HG03521 (cell line): Measurements from ENCODE around the gene PTPN9.
"Not testable (repeated sequence)": the region's sequence is repeated elsewhere in the genome, so short reads cannot be mapped to it uniquely, and the experiment has no call there.

Experiments
- ATAC-seq: cut with Tn5 transposase; IDR thresholded peaks from one replicate; pipeline ENCODE4 v1.9.1; 2021; ENCODE audit warnings: mild to moderate bottlenecking, moderate library complexity; ENCODE audit not compliant: unreplicated experiment

Gene PTPN9

DNA sequence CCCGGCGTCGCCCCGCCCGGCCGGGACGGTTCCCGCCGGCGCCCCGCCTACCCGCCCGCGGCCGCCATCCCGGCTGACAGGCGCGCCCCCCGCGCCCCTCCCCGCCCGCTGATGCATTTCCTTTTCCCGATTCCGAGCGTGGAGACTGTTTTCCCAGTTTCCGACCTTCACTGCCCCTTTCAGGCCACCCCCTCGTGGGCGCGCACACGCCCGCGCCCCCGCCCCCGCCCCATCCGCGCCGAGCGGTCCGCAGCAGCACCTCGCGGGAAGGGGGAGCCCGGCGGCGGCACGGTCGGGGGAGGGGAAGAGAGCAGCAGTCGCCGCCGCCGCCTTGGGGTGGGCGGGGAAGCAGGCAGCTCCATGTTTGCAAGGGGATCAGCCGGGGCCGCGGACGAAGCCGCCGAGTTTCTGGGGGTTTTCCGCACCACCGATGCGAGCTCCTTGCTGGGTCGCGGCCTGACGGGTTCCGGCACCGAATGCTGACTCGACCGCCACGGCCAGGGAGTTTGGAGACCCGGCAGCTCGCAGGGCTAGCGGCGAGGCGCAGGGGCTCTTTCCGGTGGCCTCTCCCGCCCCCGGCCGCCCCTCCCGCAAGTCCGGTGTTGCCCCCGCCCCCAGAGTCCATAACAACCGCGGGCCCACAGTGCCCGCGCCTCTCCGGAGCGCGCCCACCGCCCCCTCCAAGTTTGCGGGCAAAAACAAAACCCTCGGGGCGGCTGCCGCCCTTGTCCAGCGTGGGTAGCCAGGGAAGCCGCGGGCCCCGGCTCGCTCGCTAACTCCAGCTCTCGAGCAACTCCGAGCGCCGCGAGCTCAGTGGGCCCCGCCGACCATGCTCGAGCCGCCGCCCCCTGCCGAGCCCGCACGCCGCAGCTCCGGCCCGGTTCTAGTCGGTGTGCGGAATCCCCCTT is 124.4 kb downstream of the PTPN9 start:
- no peak for ATAC-seq

- peak; percentile 32 for ATAC-seq
Measured at GRCh38 chr15:75453703-75454470, 125.2 kb downstream of the PTPN9 start.

GRCh38 chr15:75452865-75453702 is 126.0 kb downstream of the PTPN9 start:
- no peak for ATAC-seq

DNA sequence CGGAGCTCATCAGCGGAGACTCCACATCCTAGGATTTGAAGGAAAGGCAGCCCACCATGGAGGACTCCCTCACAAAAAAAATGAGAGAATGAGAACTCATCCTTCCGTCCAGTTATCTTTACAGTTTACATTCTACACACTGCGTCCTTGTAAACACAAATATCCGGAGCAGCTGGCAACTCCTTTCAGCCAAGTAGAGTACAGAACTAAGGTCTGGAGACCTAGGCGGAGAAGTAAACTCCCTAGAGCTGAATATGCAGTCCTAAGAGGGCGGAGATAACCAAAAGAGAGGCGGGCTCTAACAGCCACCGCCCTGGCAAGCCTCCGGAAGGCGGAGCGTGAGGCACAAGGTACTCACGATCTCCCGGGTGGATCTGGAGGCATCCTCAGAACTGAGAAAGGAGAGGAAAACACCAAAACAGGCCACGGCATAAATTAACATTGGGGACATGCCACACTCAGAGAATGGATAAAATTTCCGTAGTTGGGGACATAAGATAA is 126.7 kb downstream of the PTPN9 start:
- no peak for ATAC-seq

DNA sequence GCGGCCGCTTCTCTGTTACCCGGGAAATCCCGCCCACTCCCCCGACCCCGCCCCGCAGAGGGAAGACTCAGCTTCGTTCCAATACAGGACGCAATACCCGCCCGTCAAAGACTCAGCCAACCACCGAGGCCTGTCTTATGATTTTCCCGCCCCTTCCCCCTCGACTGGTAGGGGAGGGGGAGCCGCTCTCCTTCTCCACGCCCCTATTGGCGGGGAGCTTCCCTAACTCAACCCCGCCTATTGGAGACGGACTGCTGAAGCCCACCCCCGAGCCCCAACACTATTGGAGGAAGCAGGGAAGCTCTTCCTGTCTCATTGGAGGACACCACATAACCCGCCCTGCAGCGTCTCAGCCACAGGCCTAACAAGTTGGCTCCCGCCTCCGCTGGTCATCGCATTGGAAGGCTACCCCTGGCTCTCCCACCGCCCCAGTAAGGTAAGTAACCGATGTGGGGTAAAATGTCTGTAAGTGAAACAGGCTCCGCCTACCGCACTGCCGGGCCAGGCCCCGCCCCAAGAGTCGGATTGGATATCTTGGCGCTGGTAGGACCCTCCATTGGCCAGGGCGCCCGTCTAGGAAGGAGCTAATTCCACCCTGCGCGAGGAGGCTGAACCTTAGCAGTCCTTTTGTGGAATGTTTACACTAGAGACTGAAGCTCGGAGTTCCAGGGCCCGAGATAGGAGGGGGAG is 127.3 kb downstream of the PTPN9 start, which contains the start of gene SIN3A:
Gene SIN3A, minus strand, starts transcription at position 17 of the 690 bp plus-strand sequence. CDS start 21,315 bp downstream, outside the sequence.
- ATAC-seq, result peak; percentile 34

GRCh38 chr15:75451202-75451673 is 127.9 kb downstream of the PTPN9 start:
- ATAC-seq, result no peak

- peak; percentile 17 for ATAC-seq
Measured at GRCh38 chr15:75450307-75451201, 128.6 kb downstream of the PTPN9 start.

DNA sequence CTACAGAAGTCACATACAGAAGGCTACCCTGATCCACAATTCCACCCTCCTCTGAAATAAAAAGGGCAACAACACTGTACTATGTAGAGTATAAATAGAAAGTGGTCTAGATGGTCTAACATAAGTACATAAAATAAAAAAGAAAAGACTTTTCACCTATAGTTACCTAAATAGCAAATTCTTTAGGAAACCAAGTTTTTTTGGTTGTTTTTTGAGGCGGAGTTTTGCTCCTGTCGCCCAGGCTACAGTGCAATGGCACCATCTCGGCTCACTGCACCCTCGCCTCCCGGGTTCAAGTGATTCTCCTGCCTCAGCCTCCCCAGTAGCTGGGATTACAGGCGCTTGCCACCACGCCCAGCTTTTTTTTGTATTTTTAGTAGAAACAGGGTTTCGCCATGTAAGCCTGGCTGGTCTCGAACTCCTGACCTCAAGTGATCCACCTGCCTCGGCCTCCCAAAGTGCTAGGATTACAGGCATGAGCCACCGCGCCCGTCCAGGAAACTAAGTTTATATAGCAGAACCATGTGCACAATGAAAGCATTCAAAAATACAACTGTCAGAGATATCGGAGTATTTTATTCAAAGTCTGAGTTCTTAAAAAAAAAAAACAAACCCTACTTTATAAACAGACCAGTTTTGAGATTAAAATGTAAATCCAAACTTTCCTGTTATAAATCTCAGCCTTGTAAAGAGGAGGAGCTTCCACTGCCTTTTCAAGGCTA is 129.4 kb downstream of the PTPN9 start:
- ATAC-seq, result no peak

- ATAC-seq, result not testable (repeated sequence)
Measured at GRCh38 chr15:75448171-75448570, 130.9 kb downstream of the PTPN9 start.

- no peak for ATAC-seq
Measured at GRCh38 chr15:75446151-75446550, 133.0 kb downstream of the PTPN9 start.

GRCh38 chr15:75445324-75445723 is 133.8 kb downstream of the PTPN9 start:
- not testable (repeated sequence) for ATAC-seq

DNA sequence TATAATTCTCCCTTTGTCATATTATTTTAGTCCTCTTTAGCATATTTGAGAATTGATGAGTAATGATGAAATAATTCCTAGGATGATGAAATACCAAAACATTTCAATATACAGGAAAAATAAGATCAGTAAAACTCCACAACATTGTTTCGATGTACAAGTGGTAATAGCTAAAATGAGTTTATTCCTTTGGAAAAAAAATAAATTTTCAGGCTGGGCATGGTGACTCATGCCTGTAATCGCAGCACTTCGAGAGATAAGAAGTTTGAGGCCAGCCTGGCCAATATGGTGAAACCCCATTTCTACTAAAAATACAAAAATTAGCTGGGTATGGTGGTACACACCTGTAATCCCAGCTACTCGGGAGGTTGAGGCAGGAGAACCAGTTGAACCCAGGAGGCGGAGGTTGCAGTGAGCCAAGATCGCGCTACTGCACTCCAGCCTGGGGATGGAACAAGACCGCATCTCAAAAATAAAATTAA is 135.1 kb downstream of the PTPN9 start:
- not testable (repeated sequence) for ATAC-seq

DNA sequence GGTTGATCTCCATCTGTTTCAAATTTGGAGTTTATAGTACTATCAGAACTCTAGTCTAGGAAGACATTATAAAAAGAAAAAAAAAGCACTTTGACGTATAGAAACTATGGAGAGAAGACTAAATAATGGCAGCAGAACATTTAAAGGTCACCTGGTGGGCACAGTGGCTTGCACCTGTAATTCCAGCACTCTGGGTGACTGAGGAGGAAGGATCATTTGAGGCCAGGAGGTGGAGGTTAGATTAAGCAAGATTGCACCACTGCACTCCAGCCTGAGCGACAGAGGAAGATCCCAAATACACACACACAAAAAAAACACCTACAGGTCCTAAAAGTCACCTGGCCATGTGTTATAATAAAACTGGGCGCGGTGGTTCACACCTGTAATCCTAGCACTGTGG is 141.4 kb downstream of the PTPN9 start:
- ATAC-seq, result no peak

GRCh38 chr15:75436881-75437280 is 142.2 kb downstream of the PTPN9 start:
- no peak for ATAC-seq

DNA sequence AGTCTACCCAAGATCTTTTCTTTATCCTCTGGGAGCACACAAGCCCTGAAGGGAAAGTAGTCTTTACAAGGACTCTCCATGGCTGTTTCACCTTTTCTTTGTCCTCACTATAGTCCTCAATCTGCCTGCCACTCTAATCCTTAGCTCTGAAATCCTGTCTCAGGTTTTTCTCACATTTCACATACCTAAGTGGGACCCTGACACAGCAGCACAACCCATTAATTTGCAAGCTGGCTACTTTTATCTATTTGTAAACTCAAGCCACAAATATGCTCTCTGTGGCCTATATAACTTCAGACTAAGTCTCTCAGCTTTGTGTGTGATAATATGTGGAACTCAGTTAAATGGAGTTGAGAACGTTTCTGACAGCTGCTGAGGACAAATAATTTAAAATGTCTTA is 147.4 kb downstream of the PTPN9 start:
- ATAC-seq, result no peak

GRCh38 chr15:75431270-75431669 is 147.8 kb downstream of the PTPN9 start:
- ATAC-seq, result no peak

DNA sequence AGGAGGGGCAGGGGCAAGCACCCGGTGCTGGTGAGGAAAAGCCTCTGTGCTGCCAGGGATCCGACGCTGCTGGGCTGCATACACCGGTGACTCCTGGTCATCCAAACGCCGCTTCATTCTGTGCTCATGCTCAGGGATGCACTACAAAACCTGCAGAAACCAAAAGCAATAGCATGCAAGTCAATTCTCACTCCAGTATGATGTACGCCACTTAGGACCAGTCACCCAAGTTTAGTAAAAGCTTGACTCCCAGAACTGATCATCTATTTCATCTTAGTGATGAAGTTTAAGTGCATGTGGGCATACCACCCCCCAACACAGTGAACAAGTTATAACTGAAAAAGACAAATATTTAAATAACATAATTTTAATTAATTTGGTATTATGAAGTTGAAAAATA is 148.9 kb downstream of the PTPN9 start:
- no peak for ATAC-seq

DNA sequence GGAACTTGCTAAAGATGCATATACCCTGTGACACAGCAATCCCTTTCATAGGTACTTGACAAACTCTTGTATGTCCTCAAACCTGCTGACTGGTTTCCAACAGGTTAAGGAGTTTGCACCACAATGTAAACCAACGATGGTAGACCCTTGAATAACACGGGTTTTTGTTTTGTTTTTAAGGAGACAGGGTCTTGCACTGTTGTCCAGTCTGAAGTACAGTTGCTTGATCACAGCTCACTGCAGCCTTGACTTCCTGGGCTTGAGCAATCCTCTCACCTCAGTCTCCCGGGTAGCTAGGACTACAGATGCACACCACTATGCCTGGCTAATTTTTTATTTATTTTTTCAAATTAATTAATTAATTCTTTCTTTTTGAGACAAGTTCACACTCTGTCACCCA is 151.0 kb downstream of the PTPN9 start:
- ATAC-seq, result no peak
